Transverse colon (tissue), 3 donors: Measurements from ENCODE around the gene PRSS53.

ENCODE experiments used
- CTCF ChIP-seq, 5 experiments: fragments of 200-600 bp in 3 of 5; fragments of 450-650 bp in 2 of 5; sonication (generic) in 3 of 5; IDR thresholded peaks; 1 replicate in 2 of 5; 2 replicates in 3 of 5; pipeline ENCODE4 v1.5.1; 2016 to 2017; ENCODE audit warnings: antibody characterized with exemption in 5 of 5, inconsistent platforms in 3 of 5, mild to moderate bottlenecking in 2 of 5, moderate library complexity in 1 of 5
- EP300 ChIP-seq: sonication (generic); formaldehyde crosslinking; IDR thresholded peaks from one replicate; pipeline ENCODE4 v1.6.1; 2017; ENCODE audit warnings: antibody characterized with exemption, low read depth
- POLR2A ChIP-seq: fragments of 450-650 bp; IDR thresholded peaks from one replicate; pipeline ENCODE4 v1.6.1; 2016; ENCODE audit warnings: antibody characterized with exemption, mild to moderate bottlenecking, moderate library complexity

- TF ChIP-seq POLR2A (no peak), CTCF (IDR thresholded peaks at IDR 0.05) (no peak), EP300 (no peak)
Measured at GRCh38 chr16:31132303-31132979, 43.7 kb upstream of the PRSS53 start.
